ENCODE measurements around the gene DNAH8.

DNA sequence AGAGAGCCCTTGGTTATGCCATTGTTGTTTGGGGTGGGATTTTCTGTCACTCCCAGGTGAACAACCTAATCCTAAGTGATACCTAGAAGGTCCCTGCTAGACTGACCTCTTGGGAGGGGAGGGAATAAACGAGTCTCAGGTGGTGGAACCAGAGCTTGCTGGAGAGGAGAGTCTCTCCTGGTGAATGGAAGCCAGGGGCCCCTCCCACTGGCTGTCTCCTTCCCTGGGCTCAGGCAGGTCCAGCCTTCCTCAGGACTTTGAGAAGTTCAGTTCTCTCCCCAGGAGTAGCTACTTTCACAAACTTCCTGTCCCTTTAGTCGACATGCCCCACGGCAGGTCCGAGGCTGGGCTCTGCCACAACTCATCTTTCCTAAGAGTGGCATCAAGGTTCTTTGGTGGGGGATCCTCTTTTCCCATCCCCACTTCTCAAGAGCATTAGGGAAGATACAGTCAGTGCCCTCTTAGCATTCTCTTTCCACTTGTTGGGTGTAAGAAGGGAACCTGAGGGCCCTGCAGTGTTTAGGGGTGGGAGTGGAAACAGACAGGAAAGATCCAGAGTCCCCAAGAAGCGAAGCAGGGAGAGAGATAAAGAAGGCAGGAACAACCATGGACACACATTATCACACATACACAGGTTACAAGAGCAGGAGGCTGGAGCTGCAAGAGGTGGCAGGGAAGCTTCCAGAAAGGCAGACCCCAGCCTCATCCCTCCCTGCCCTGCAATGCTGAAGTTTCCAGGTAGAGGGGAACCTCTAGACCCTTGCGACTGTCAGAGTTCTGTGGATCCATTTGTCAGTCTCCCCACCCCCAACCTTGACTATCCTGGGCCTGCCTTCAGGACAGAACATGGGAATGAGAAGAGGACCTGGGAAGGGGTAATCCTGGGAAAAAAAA, 332.6 kb downstream of the DNAH8 start:
- TF ChIP-seq TAF1 (IDR thresholded peaks at IDR 0.05; ENCODE audit: borderline replicate concordance, low read depth, low read length) (no peak), POLR2A (IDR thresholded peaks at IDR 0.05; ENCODE audit: low read depth, low read length) (no peak)

Data from GM12892 (cell line).